ENCODE results near the gene NPPA.

The NPPA gene

DNA sequence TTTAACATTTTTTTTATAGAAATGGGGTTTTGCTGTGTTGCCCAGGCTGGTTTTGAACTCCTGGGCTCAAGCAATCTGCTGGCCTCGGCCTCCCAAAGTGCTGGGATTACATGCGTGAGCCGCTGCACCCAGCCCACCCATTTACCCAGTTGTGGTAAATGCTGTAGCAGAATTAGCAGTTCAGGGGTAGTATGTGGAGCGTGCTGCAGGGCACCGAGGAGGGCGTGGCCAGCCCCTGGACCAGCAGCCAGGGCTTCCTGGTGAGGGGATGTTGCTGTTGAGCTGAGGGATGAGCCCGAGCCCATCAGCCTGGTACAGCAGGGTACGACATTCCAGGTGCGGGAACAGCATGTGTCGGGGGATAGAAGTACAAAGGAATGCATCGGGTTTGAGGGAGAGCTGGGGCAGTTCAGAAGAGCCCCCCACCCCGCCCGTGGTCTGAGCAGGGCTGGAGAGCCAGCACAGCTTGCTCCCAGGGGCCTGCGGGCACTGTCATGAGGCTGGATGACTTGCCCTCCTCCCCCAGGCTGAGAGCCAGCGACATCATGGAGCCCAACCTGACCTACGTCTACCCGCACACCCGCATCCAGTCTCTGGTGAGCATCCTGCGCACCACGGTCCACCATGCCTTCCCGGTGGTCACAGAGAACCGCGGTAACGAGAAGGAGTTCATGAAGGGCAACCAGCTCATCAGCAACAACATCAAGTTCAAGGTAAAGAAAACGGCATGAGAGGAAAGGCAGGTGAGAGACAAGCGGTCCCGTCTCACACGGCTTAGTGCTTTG, 11.9 kb downstream of the NPPA start:
- Histone ChIP-seq H3K9ac (ENCODE audit: insufficient read length) (no peak overlapping the region), H3K4me3 (no peak overlapping the region), H3K36me3 (ENCODE audit: insufficient read depth, low read length) (peaks cover 84% of the 10 kb centered on the region)

GRCh38 chr1:11833900-11834299, 13.7 kb downstream of the NPPA start:
- DNase-seq (ENCODE audit: low read depth, low spot score) = no peak
- no peak overlapping the region for H3K4me3 ChIP-seq
- no peaks in the 10 kb centered on the region for H3K9me3 ChIP-seq (ENCODE audit: low read depth, low read length)
- peaks cover 81% of the 10 kb centered on the region for H3K36me3 ChIP-seq (ENCODE audit: insufficient read depth, low read length)
- TF ChIP-seq EZH2 (IDR thresholded peaks at IDR 0.05) = no peak
- no peak for TF ChIP-seq POLR2AphosphoS5 (IDR thresholded peaks at IDR 0.05; ENCODE audit: borderline replicate concordance, low read depth, low read length)
- no peak overlapping the region for H3K27ac ChIP-seq
- no peak overlapping the region for H3K9ac ChIP-seq (ENCODE audit: insufficient read length)

More for the DNA sequence above, 11.9 kb downstream of the NPPA start:
- no peak for DNase-seq (ENCODE audit: low read depth, low spot score)
- no peak for TF ChIP-seq EZH2 (IDR thresholded peaks at IDR 0.05)
- TF ChIP-seq POLR2AphosphoS5 (IDR thresholded peaks at IDR 0.05; ENCODE audit: borderline replicate concordance, low read depth, low read length) = no peak
- H3K27ac ChIP-seq = no peak overlapping the region
- no peaks in the 10 kb centered on the region for H3K9me3 ChIP-seq (ENCODE audit: low read depth, low read length)

- H3K9me3 ChIP-seq (ENCODE audit: low read depth, low read length) = no peaks in the 10 kb centered on the region
- no peak overlapping the region for H3K9ac ChIP-seq (ENCODE audit: insufficient read length)
- no peak overlapping the region for H3K27ac ChIP-seq
- no peak for DNase-seq (ENCODE audit: low read depth, low spot score)
- no peak for TF ChIP-seq POLR2AphosphoS5 (IDR thresholded peaks at IDR 0.05; ENCODE audit: borderline replicate concordance, low read depth, low read length)
- TF ChIP-seq EZH2 (IDR thresholded peaks at IDR 0.05) = no peak
- no peak for TF ChIP-seq FOXP2 (optimal IDR thresholded peaks at IDR 0.05; ENCODE audit: control extremely low read depth, extremely low read length, insufficient read depth)
- H3K4me3 ChIP-seq = no peak overlapping the region
- H3K36me3 ChIP-seq (ENCODE audit: insufficient read depth, low read length) = peaks cover 82% of the 10 kb centered on the region
Measured at GRCh38 chr1:11833497-11833896, 14.1 kb downstream of the NPPA start.

DNA sequence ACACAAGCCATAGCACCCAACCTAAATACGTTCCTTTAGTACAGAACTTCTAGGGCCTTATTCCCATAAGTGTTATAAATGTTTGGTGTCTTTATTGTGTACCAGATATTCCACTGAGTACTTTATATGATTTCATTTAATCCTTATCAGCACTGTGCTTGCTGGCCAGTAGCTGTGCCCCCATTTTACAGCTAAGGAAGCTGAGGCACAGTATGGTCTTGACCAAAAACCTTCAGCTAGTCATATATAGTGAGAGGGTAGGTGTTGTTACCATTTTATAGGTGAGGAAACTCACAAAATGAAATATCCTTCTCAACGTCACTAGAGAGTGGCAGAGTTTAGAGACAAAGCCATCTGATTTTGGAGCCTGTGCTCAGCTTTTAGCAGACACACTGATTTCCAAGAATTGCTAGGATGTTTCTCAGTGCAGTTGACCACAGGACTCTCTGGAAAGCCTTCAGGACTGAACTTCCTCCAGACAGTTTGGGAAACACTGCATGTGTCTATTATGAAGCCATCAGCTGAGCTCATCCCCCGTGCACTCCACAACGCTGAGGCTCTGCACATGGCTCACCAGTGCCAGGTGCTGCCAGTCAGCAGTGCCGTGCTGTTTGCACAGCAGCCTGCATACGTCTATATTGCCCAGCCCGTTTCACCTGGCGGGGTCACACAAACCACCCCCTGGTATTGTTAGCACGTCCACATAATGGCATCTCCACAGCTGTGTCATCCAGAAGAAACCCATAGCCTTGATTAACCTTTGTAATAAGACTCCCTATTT, 15.4 kb downstream of the NPPA start:
- Histone ChIP-seq H3K4me3 (no peak overlapping the region), H3K36me3 (ENCODE audit: insufficient read depth, low read length) (peaks cover 82% of the 10 kb centered on the region), H3K9ac (ENCODE audit: insufficient read length) (no peak overlapping the region), H3K27ac (no peak overlapping the region), H3K9me3 (ENCODE audit: low read depth, low read length) (no peaks in the 10 kb centered on the region)
- no peak for DNase-seq (ENCODE audit: low read depth, low spot score)
- no peak for TF ChIP-seq POLR2AphosphoS5 (IDR thresholded peaks at IDR 0.05; ENCODE audit: borderline replicate concordance, low read depth, low read length)
- TF ChIP-seq EZH2 (IDR thresholded peaks at IDR 0.05) = no peak
- no peak for TF ChIP-seq FOXP2 (optimal IDR thresholded peaks at IDR 0.05; ENCODE audit: control extremely low read depth, extremely low read length, insufficient read depth)

- Histone ChIP-seq H3K9ac (ENCODE audit: insufficient read length) (no peak overlapping the region), H3K36me3 (ENCODE audit: insufficient read depth, low read length) (peaks cover 77% of the 10 kb centered on the region)
Measured at GRCh38 chr1:11828511-11828910, 19.1 kb downstream of the NPPA start.

DNA sequence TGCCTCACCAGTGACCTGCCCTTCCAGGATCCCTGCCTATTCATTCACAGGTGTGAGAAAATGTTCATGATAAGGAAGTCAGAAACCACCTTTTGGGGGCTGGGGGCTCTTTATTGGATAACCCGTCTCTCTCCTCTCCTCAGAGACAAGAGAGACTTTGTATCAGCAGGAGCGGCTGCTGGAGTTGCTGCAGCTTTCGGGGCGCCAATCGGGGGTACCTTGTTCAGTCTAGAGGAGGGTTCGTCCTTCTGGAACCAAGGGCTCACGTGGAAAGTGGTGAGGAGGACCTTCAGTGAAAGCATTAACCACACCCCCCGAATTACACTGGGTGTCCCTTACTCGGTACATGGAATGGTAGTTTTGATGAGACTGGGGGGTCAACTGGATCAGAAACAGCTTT, 20.6 kb downstream of the NPPA start:
- TF ChIP-seq FOXP2 (optimal IDR thresholded peaks at IDR 0.05; ENCODE audit: control extremely low read depth, extremely low read length, insufficient read depth) (no peak), POLR2AphosphoS5 (IDR thresholded peaks at IDR 0.05; ENCODE audit: borderline replicate concordance, low read depth, low read length) (no peak), EZH2 (IDR thresholded peaks at IDR 0.05) (no peak)
- H3K4me3 ChIP-seq = no peak overlapping the region
- H3K9me3 ChIP-seq (ENCODE audit: low read depth, low read length) = no peaks in the 10 kb centered on the region
- peaks cover 65% of the 10 kb centered on the region for H3K36me3 ChIP-seq (ENCODE audit: insufficient read depth, low read length)
- no peak overlapping the region for H3K27ac ChIP-seq
- H3K9ac ChIP-seq (ENCODE audit: insufficient read length) = no peak overlapping the region
- DNase-seq (ENCODE audit: low read depth, low spot score) = no peak

More at GRCh38 chr1:11828511-11828910, 19.1 kb downstream of the NPPA start:
- no peak overlapping the region for H3K27ac ChIP-seq
- TF ChIP-seq POLR2AphosphoS5 (IDR thresholded peaks at IDR 0.05; ENCODE audit: borderline replicate concordance, low read depth, low read length) (no peak), EZH2 (IDR thresholded peaks at IDR 0.05) (no peak), FOXP2 (optimal IDR thresholded peaks at IDR 0.05; ENCODE audit: control extremely low read depth, extremely low read length, insufficient read depth) (no peak)
- H3K4me3 ChIP-seq = no peak overlapping the region
- H3K9me3 ChIP-seq (ENCODE audit: low read depth, low read length) = no peaks in the 10 kb centered on the region
- DNase-seq (ENCODE audit: low read depth, low spot score) = no peak

DNA sequence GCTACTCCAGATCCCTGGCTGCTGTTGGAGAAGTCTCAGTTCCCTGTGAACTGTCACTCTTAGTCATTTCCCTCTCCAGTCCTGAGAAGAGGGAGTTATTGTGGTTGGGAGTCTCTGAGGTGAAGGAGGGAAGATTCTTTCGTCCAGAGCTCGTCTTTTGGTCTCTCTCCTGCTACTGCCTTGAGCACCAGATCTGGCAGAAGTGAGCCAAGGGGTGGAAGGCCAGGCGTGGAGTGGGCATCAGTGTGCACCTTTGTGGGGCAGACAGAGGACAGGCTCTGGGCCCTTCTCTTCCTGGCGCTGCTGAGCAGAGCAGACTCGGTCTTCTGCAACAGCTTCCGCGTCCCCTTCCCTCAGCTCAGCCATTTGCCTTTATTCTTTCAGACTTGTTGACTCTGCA, 22.5 kb downstream of the NPPA start:
- Histone ChIP-seq H3K36me3 (ENCODE audit: insufficient read depth, low read length) (peaks cover 53% of the 10 kb centered on the region), H3K9me3 (ENCODE audit: low read depth, low read length) (no peaks in the 10 kb centered on the region), H3K4me3 (no peak overlapping the region), H3K9ac (ENCODE audit: insufficient read length) (no peak overlapping the region), H3K27ac (no peak overlapping the region)
- TF ChIP-seq EZH2 (IDR thresholded peaks at IDR 0.05) (no peak), FOXP2 (optimal IDR thresholded peaks at IDR 0.05; ENCODE audit: control extremely low read depth, extremely low read length, insufficient read depth) (no peak), POLR2AphosphoS5 (IDR thresholded peaks at IDR 0.05; ENCODE audit: borderline replicate concordance, low read depth, low read length) (no peak)
- no peak for DNase-seq (ENCODE audit: low read depth, low spot score)

GRCh38 chr1:11823366-11824137, 24.0 kb downstream of the NPPA start:
- no peak overlapping the region for H3K27ac ChIP-seq
- no peak overlapping the region for H3K4me3 ChIP-seq
- DNase-seq (ENCODE audit: low read depth, low spot score) = no peak
- H3K9ac ChIP-seq (ENCODE audit: insufficient read length) = no peak overlapping the region
- H3K36me3 ChIP-seq (ENCODE audit: insufficient read depth, low read length) = peaks cover 53% of the 10 kb centered on the region
- H3K9me3 ChIP-seq (ENCODE audit: low read depth, low read length) = no peaks in the 10 kb centered on the region
- no peak for TF ChIP-seq POLR2AphosphoS5 (IDR thresholded peaks at IDR 0.05; ENCODE audit: borderline replicate concordance, low read depth, low read length)
- no peak for TF ChIP-seq FOXP2 (optimal IDR thresholded peaks at IDR 0.05; ENCODE audit: control extremely low read depth, extremely low read length, insufficient read depth)
- no peak for TF ChIP-seq EZH2 (IDR thresholded peaks at IDR 0.05)

Measured in SK-N-MC (cell line).